Effector CD8-positive, alpha-beta T cell (primary cell): ENCODE measurements around the gene RAB40C.
A peak's percentile ranks its signal among the peaks of the same experiment; 100 is the strongest.

ENCODE experiments used
- DNase-seq: peaks from one replicate; lab custom pipeline; 2025; lab: John Stamatoyannopoulos, UW
- total RNA-seq, 4 experiments: gene quantifications; one replicate each; lab custom pipeline; 2026; lab: John Stamatoyannopoulos, UW

Gene RAB40C
- total RNA-seq, result 16.6 to 29.3 (median 21.9) reads per million in 4 experiments

GRCh38 chr16:589658-590187, at the start of gene RAB40C:
TSS of gene RAB40C (plus strand) at chr16:590066. CDS start at chr16:590292, 226 bp downstream.
- peak; percentile 97 for DNase-seq

GRCh38 chr16:540645-541340, 49.1 kb upstream of the RAB40C start:
- no peak for DNase-seq

GRCh38 chr16:543301-544164, 46.3 kb upstream of the RAB40C start:
- no peak for DNase-seq

- no peak for DNase-seq
These were observed 45.3 kb upstream of the RAB40C start for GRCh38 chr16:544517-544916.

- peak; percentile 43 for DNase-seq
These were observed 42.7 kb upstream of the RAB40C start for GRCh38 chr16:546909-547770.

GRCh38 chr16:548586-548985, 41.3 kb upstream of the RAB40C start:
- no peak for DNase-seq

GRCh38 chr16:549544-550263, 40.2 kb upstream of the RAB40C start:
- no peak for DNase-seq

GRCh38 chr16:551210-551609, 38.7 kb upstream of the RAB40C start:
- no peak for DNase-seq

GRCh38 chr16:552171-552570, 37.7 kb upstream of the RAB40C start:
- no peak for DNase-seq

GRCh38 chr16:553601-554296, 36.1 kb upstream of the RAB40C start:
- no peak for DNase-seq

GRCh38 chr16:554297-554621, 35.6 kb upstream of the RAB40C start:
- DNase-seq, result no peak

GRCh38 chr16:554640-555365, 35.1 kb upstream of the RAB40C start:
- DNase-seq, result no peak

- no peak for DNase-seq
These were observed 34.1 kb upstream of the RAB40C start for GRCh38 chr16:555528-556473.

GRCh38 chr16:556474-557173, 33.2 kb upstream of the RAB40C start:
- no peak for DNase-seq

- DNase-seq, result no peak
These were observed 32.2 kb upstream of the RAB40C start for GRCh38 chr16:557463-558297.

GRCh38 chr16:558298-559020, 31.4 kb upstream of the RAB40C start:
- DNase-seq, result no peak

- no peak for DNase-seq
These were observed 30.9 kb upstream of the RAB40C start for GRCh38 chr16:559021-559380.
